Thyroid gland (tissue), 4 donors: ENCODE measurements around the gene PPDPF.

Source experiments
- POLR2A ChIP-seq, 2 donors: fragments of 450-650 bp; IDR thresholded peaks; one replicate each; pipeline ENCODE4 v1.6.1; 2017; ENCODE audit warnings: antibody characterized with exemption in 2 of 2, mild to moderate bottlenecking in 2 of 2, moderate library complexity in 1 of 2
- TF ChIP-seq, protein P1 (sequence below), 6 experiments: fragments of 200-600 bp in 3 of 6; fragments of 450-650 bp in 3 of 6; sonication (generic) in 3 of 6; IDR thresholded peaks; one replicate each; pipeline ENCODE4 v1.5.1; 2016 to 2019; ENCODE audit warnings: antibody characterized with exemption in 6 of 6, mild to moderate bottlenecking in 2 of 6, inconsistent platforms in 1 of 6, moderate library complexity in 1 of 6

DNA sequence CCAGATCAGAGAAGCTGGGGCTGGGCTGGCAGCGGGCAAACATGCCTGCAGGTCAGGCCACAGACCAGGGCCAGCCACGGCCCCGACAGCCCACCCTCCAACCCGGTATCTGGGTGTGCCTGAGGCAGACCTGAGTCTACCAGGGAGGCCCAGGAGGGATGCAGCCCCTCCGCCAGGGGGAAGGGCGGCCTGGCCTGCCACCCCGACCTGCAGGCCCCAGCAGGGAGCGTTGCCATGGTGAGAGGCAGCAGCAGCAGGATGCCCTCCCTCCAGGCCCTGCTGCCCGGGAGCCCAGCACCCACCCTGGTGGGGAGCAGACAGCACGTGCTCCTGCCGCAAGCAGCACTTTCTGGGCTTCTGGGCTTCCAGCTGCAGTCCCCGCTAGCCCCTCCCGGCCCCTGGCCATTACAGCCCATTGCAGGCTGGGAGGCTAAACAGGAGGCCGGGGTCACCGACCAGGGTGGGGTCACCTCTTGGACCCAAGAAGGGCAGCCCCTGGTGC, 17.8 kb upstream of the PPDPF start:
- TF ChIP-seq, protein P1, sequence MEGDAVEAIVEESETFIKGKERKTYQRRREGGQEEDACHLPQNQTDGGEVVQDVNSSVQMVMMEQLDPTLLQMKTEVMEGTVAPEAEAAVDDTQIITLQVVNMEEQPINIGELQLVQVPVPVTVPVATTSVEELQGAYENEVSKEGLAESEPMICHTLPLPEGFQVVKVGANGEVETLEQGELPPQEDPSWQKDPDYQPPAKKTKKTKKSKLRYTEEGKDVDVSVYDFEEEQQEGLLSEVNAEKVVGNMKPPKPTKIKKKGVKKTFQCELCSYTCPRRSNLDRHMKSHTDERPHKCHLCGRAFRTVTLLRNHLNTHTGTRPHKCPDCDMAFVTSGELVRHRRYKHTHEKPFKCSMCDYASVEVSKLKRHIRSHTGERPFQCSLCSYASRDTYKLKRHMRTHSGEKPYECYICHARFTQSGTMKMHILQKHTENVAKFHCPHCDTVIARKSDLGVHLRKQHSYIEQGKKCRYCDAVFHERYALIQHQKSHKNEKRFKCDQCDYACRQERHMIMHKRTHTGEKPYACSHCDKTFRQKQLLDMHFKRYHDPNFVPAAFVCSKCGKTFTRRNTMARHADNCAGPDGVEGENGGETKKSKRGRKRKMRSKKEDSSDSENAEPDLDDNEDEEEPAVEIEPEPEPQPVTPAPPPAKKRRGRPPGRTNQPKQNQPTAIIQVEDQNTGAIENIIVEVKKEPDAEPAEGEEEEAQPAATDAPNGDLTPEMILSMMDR (IDR thresholded peaks at IDR 0.05): no peak
- no peak for TF ChIP-seq POLR2A (IDR thresholded peaks at IDR 0.05)
